ACC112 (cell line): Measurements from ENCODE around the gene KCNA3.

Experiments
- H2AFZ ChIP-seq: fragments of 200-600 bp; sonication (generic); one replicate; pipeline ENCODE4 v1.6.0; 2017; ENCODE audit warnings: antibody characterized with exemption, low read length; ENCODE audit not compliant: unreplicated experiment
- H3K27ac ChIP-seq: fragments of 200-600 bp; sonication (generic); 2 replicates; pipeline ENCODE4 v1.5.1; 2014; ENCODE audit warnings: low read depth, mild to moderate bottlenecking, antibody characterized with exemption, low read length, moderate library complexity
- H3K27me3 ChIP-seq: fragments of 200-600 bp; sonication (generic); 2 replicates; pipeline ENCODE4 v1.6.1; 2014; ENCODE audit warnings: mild to moderate bottlenecking, antibody characterized with exemption, low read length, moderate library complexity, mixed read lengths; ENCODE audit not compliant: insufficient read depth
- H3K36me3 ChIP-seq: fragments of 200-600 bp; sonication (generic); 2 replicates; pipeline ENCODE4 v1.6.1; 2016; ENCODE audit warnings: mild to moderate bottlenecking, antibody characterized with exemption, low read length, moderate library complexity, mixed read lengths; ENCODE audit not compliant: insufficient read depth
- H3K4me1 ChIP-seq: fragments of 200-600 bp; sonication (generic); one replicate; pipeline ENCODE4 v1.6.1; 2016; ENCODE audit warnings: low read length, mixed read lengths; ENCODE audit not compliant: insufficient read depth, unreplicated experiment, control insufficient read depth
- H3K4me3 ChIP-seq: fragments of 200-600 bp; sonication (generic); 2 replicates; pipeline ENCODE4 v1.5.1; 2014; ENCODE audit warnings: mild to moderate bottlenecking, low read depth, low read length
- H3K79me2 ChIP-seq: fragments of 200-600 bp; sonication (generic); one replicate; pipeline ENCODE4 v1.6.0; 2016; ENCODE audit warnings: low read length; ENCODE audit not compliant: control insufficient read depth, unreplicated experiment, insufficient read depth

The KCNA3 gene

GRCh38 chr1:110674337-110675059, at the start of gene KCNA3:
KCNA3 (minus strand) TSS chr1:110674940; CDS start chr1:110674809, 131 bp downstream.
- Histone ChIP-seq H3K79me2 (no peaks in the 10 kb centered on the region), H3K27ac (no peak within 1 kb of the TSS), H3K4me1 (no peaks in the 10 kb centered on the region), H3K4me3 (peak within 1 kb of the TSS; percentile 21; the same call in 1 of the 2 replicates), H3K36me3 (no peaks in the 10 kb centered on the region), H2AFZ (no peak within 1 kb of the TSS), H3K27me3 (peaks cover 79% of the 10 kb centered on the region)

GRCh38 chr1:110722807-110723206, 48.1 kb upstream of the KCNA3 start:
- Histone ChIP-seq H3K4me1 (no peaks in the 10 kb centered on the region), H3K27me3 (peaks cover 68% of the 10 kb centered on the region), H3K79me2 (no peaks in the 10 kb centered on the region), H3K36me3 (no peaks in the 10 kb centered on the region), H2AFZ (no peak overlapping the region), H3K27ac (no peak overlapping the region), H3K4me3 (no peak overlapping the region)

GRCh38 chr1:110719908-110720307, 45.2 kb upstream of the KCNA3 start:
- Histone ChIP-seq H3K4me3 (no peak overlapping the region), H3K27me3 (peaks cover 58% of the 10 kb centered on the region), H3K36me3 (no peaks in the 10 kb centered on the region), H3K4me1 (no peaks in the 10 kb centered on the region), H3K79me2 (no peaks in the 10 kb centered on the region), H3K27ac (no peak overlapping the region), H2AFZ (no peak overlapping the region)

- Histone ChIP-seq H3K4me3 (no peak overlapping the region), H3K27ac (no peak overlapping the region), H3K27me3 (peaks cover 65% of the 10 kb centered on the region), H2AFZ (no peak overlapping the region), H3K79me2 (no peaks in the 10 kb centered on the region), H3K4me1 (no peaks in the 10 kb centered on the region), H3K36me3 (no peaks in the 10 kb centered on the region)
Observed at GRCh38 chr1:110718452-110718851, 43.7 kb upstream of the KCNA3 start.

- Histone ChIP-seq H3K27me3 (peaks cover 67% of the 10 kb centered on the region), H3K36me3 (no peaks in the 10 kb centered on the region), H3K27ac (no peak overlapping the region), H3K79me2 (no peaks in the 10 kb centered on the region), H3K4me3 (no peak overlapping the region), H3K4me1 (no peaks in the 10 kb centered on the region), H2AFZ (no peak overlapping the region)
Observed at GRCh38 chr1:110717179-110717578, 42.4 kb upstream of the KCNA3 start.

- Histone ChIP-seq H3K4me1 (no peaks in the 10 kb centered on the region), H3K27ac (no peak overlapping the region), H2AFZ (no peak overlapping the region), H3K27me3 (peaks cover 44% of the 10 kb centered on the region), H3K36me3 (no peaks in the 10 kb centered on the region), H3K79me2 (no peaks in the 10 kb centered on the region), H3K4me3 (no peak overlapping the region)
Observed at GRCh38 chr1:110714374-110714995, 39.7 kb upstream of the KCNA3 start.

- H3K36me3 ChIP-seq: no peaks in the 10 kb centered on the region
- H3K27me3 ChIP-seq: peaks cover 34% of the 10 kb centered on the region
- no peak overlapping the region for H2AFZ ChIP-seq
- no peak overlapping the region for H3K27ac ChIP-seq
- H3K4me1 ChIP-seq: no peaks in the 10 kb centered on the region
- no peak overlapping the region for H3K4me3 ChIP-seq
- H3K79me2 ChIP-seq: no peaks in the 10 kb centered on the region
Observed at GRCh38 chr1:110713221-110713620, 38.5 kb upstream of the KCNA3 start.

- Histone ChIP-seq H3K4me1 (no peaks in the 10 kb centered on the region), H2AFZ (no peak overlapping the region), H3K36me3 (no peaks in the 10 kb centered on the region), H3K79me2 (no peaks in the 10 kb centered on the region), H3K4me3 (no peak overlapping the region), H3K27ac (no peak overlapping the region), H3K27me3 (peaks cover 32% of the 10 kb centered on the region; the same call in 1 of the 2 replicates)
Observed at GRCh38 chr1:110710314-110710713, 35.6 kb upstream of the KCNA3 start.

- H2AFZ ChIP-seq: no peak overlapping the region
- H3K4me3 ChIP-seq: no peak overlapping the region
- H3K27me3 ChIP-seq: peaks cover 23% of the 10 kb centered on the region; the same call in 1 of the 2 replicates
- no peaks in the 10 kb centered on the region for H3K36me3 ChIP-seq
- H3K79me2 ChIP-seq: no peaks in the 10 kb centered on the region
- no peaks in the 10 kb centered on the region for H3K4me1 ChIP-seq
- H3K27ac ChIP-seq: no peak overlapping the region
Observed at GRCh38 chr1:110708974-110709440, 34.3 kb upstream of the KCNA3 start.

- H2AFZ ChIP-seq: no peak overlapping the region
- no peaks in the 10 kb centered on the region for H3K36me3 ChIP-seq
- H3K79me2 ChIP-seq: no peaks in the 10 kb centered on the region
- no peak overlapping the region for H3K27ac ChIP-seq
- H3K27me3 ChIP-seq: peaks cover 14% of the 10 kb centered on the region; the same call in 1 of the 2 replicates
- no peak overlapping the region for H3K4me3 ChIP-seq
- H3K4me1 ChIP-seq: no peaks in the 10 kb centered on the region
Observed at GRCh38 chr1:110707232-110707631, 32.5 kb upstream of the KCNA3 start.

GRCh38 chr1:110706621-110707020, 31.9 kb upstream of the KCNA3 start:
- Histone ChIP-seq H3K4me1 (no peaks in the 10 kb centered on the region), H3K4me3 (no peak overlapping the region), H3K36me3 (no peaks in the 10 kb centered on the region), H2AFZ (no peak overlapping the region), H3K27ac (no peak overlapping the region), H3K79me2 (no peaks in the 10 kb centered on the region), H3K27me3 (peaks cover 17% of the 10 kb centered on the region; the same call in 1 of the 2 replicates)
